Lower lobe of right lung (tissue), 2 donors: ENCODE data around the gene ENOSF1. TPM values are rescaled to one million over a fixed set of nuclear protein-coding genes. Genes with fewer than 3 reads are reported as not detected.

Experiments used
- ATAC-seq, 2 donors: fragments of 200-7000 bp; cut with Tn5 transposase; one replicate each; pipeline ENCODE4 v1.9.1; 2020 to 2022; ENCODE audit warnings: mild to moderate bottlenecking in 2 of 2, moderate library complexity in 2 of 2
- DNase-seq: peaks from one replicate; pipeline ENCODE4 v3.0.0-alpha.2; 2020
- H3K27ac ChIP-seq: fragments of 200-600 bp; one replicate; pipeline ENCODE4 v1.8.0; 2022
- H3K27me3 ChIP-seq: fragments of 200-600 bp; one replicate; pipeline ENCODE4 v1.8.0; 2022; ENCODE audit warnings: low read depth
- H3K36me3 ChIP-seq: fragments of 200-600 bp; one replicate; pipeline ENCODE4 v1.8.0; 2022; ENCODE audit warnings: mild to moderate bottlenecking
- H3K4me1 ChIP-seq: fragments of 200-600 bp; one replicate; pipeline ENCODE4 v1.8.0; 2022
- H3K4me3 ChIP-seq: fragments of 200-600 bp; one replicate; pipeline ENCODE4 v1.8.0; 2022; ENCODE audit warnings: mild to moderate bottlenecking
- H3K9me3 ChIP-seq: fragments of 200-600 bp; one replicate; pipeline ENCODE4 v1.8.0; 2022
- CTCF ChIP-seq: fragments of 200-600 bp; IDR thresholded peaks from one replicate; pipeline ENCODE4 v1.8.0; 2022; ENCODE audit warnings: antibody characterized with exemption, mild to moderate bottlenecking
- intact Hi-C: fragments of 100-400 bp; cut with DNase I; formaldehyde crosslinking; loops from one replicate; pipeline ENCODE4 v1.11.0; 2022
- total RNA-seq: library from RNA; stranded (reverse); fragmentation: NEBNext Ultra II Directional; extraction: Animal tissue kit (Norgen Biotek cat#: 25700); gene quantifications from one replicate; pipeline ENCODE4 v1.2.1, GENCODE V29; 2021
- donor health status: DM: no; HTN: yes; CAD: no; lungs with severe emphysema.

Gene ENOSF1
- total RNA-seq, 1 donor from 2014 or later = 82.2 TPM

DNA sequence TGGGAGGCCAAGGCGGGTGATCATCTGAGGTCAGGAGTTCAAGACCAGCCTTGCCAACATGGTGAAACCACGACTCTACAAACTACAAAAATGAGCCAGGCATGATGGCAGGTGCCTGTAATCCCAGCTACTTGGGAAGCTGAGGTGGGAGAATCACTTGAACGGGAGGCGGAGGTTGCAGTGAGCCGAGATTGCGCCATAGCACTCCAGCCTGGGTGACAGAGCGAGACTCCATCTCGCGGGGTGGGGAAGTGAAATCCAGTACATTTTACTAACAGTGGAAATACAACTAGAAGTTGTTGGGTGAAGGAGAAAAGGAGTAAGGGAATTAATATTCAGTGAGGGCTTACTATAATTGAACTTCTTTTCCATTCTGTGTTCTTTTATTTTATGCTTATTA is 13.2 kb upstream of the ENOSF1 start:
- Histone ChIP-seq H3K36me3 (no peaks in the 10 kb centered on the region), H3K27ac (no peak overlapping the region), H3K4me1 (no peaks in the 10 kb centered on the region), H3K9me3 (no peaks in the 10 kb centered on the region), H3K27me3 (no peaks in the 10 kb centered on the region), H3K4me3 (no peak overlapping the region)
- no peak for DNase-seq
- ATAC-seq = no peak
- TF ChIP-seq CTCF = no peak
- intact Hi-C loops = no loop called here

GRCh38 chr18:723541-724080 is 11.2 kb upstream of the ENOSF1 start:
- Histone ChIP-seq H3K9me3 (no peaks in the 10 kb centered on the region), H3K27me3 (no peaks in the 10 kb centered on the region), H3K4me3 (no peak overlapping the region), H3K4me1 (no peaks in the 10 kb centered on the region), H3K27ac (no peak overlapping the region), H3K36me3 (no peaks in the 10 kb centered on the region)
- no peak for ATAC-seq
- DNase-seq = no peak
- TF ChIP-seq CTCF = no peak
- intact Hi-C loops = no loop called here

- DNase-seq (no peak), ATAC-seq (no peak)
- intact Hi-C loops = no loop called here
- H3K27me3 ChIP-seq = no peaks in the 10 kb centered on the region
- H3K4me1 ChIP-seq = no peaks in the 10 kb centered on the region
- no peak overlapping the region for H3K4me3 ChIP-seq
- no peak for TF ChIP-seq CTCF
- no peaks in the 10 kb centered on the region for H3K36me3 ChIP-seq
- H3K9me3 ChIP-seq = no peaks in the 10 kb centered on the region
- no peak overlapping the region for H3K27ac ChIP-seq
These were observed 4.6 kb upstream of the ENOSF1 start for GRCh38 chr18:717003-717402.

GRCh38 chr18:715626-716025 is 3.2 kb upstream of the ENOSF1 start:
- no peaks in the 10 kb centered on the region for H3K27me3 ChIP-seq
- H3K27ac ChIP-seq = no peak overlapping the region
- H3K4me1 ChIP-seq = peaks cover 9% of the 10 kb centered on the region
- intact Hi-C loops = no loop called here
- H3K36me3 ChIP-seq = no peaks in the 10 kb centered on the region
- H3K4me3 ChIP-seq = no peak overlapping the region
- ATAC-seq (no peak), DNase-seq (no peak)
- TF ChIP-seq CTCF = no peak
- H3K9me3 ChIP-seq = no peaks in the 10 kb centered on the region

DNA sequence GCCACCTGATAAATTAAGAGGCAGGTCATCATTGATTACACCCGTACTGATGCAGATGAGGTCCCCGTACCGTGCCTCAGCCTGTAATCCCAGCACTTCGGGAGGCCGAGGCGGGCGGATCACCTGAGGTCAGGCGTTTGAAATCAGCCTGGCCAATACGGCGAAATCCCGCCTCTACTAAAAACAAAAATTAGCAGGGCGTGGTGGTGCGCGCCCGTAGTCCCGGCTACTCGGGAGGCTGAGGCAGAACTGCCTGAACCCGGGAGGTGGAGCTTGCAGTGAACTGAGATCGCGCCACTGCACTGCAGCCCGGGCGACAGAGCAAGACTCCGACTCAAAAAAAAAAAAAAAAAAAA is 683 bp upstream of the ENOSF1 start:
- DNase-seq (no peak), ATAC-seq (no peak)
- TF ChIP-seq CTCF = no peak
- Histone ChIP-seq H3K27me3 (no peaks in the 10 kb centered on the region), H3K36me3 (peaks cover under 1% of the 10 kb centered on the region), H3K27ac (peak overlapping the region; percentile 85), H3K4me3 (peak overlapping the region; percentile 70), H3K4me1 (peaks cover 19% of the 10 kb centered on the region), H3K9me3 (no peaks in the 10 kb centered on the region)
- intact Hi-C loops = no loop called here
